Left ventricle myocardium inferior (tissue), 1 donor: Measurements from ENCODE around the gene WBP1L. TPM values are rescaled to one million over a fixed set of nuclear protein-coding genes. Genes with fewer than 3 reads are reported as not detected.

ENCODE experiments used
- DNase-seq: peaks from one replicate; pipeline ENCODE4 v3.0.0-alpha.2; 2020
- H3K27ac ChIP-seq: fragments of 200-600 bp; replicated peaks from 2 replicates; pipeline ENCODE4 v1.8.0; 2021
- H3K27me3 ChIP-seq: fragments of 200-600 bp; 2 replicates; pipeline ENCODE4 v1.8.0; 2021; ENCODE audit warnings: low read depth
- H3K36me3 ChIP-seq: fragments of 200-600 bp; 2 replicates; pipeline ENCODE4 v1.8.0; 2021
- H3K4me1 ChIP-seq: fragments of 200-600 bp; 2 replicates; pipeline ENCODE4 v1.8.0; 2021
- H3K4me3 ChIP-seq: fragments of 200-600 bp; 2 replicates; pipeline ENCODE4 v1.8.0; 2021; ENCODE audit warnings: mild to moderate bottlenecking, moderate library complexity
- H3K9me3 ChIP-seq: fragments of 200-600 bp; replicated peaks from 2 replicates; pipeline ENCODE4 v1.8.0; 2021
- intact Hi-C: fragments of 100-400 bp; cut with micrococcal nuclease; formaldehyde crosslinking; loops from one replicate; pipeline ENCODE4 v1.11.0; 2022
- total RNA-seq: library from RNA; stranded (reverse); fragmentation: NEBNext Ultra II Directional; extraction: Animal tissue kit (Norgen Biotek cat#: 25700); gene quantifications from one replicate; pipeline ENCODE4 v1.2.1, GENCODE V29; 2021
- TF ChIP-seq, protein P1 (sequence below): fragments of 200-600 bp; IDR thresholded peaks from 2 replicates; pipeline ENCODE4 v1.8.0; 2021; ENCODE audit warnings: antibody characterized with exemption, mild to moderate bottlenecking, borderline replicate concordance
- donor health status: DM: no; HTN: yes; CAD: no; lungs with severe emphysema.

The WBP1L gene
- total RNA-seq, 1 donor from 2014 or later: 22.6 TPM

DNA sequence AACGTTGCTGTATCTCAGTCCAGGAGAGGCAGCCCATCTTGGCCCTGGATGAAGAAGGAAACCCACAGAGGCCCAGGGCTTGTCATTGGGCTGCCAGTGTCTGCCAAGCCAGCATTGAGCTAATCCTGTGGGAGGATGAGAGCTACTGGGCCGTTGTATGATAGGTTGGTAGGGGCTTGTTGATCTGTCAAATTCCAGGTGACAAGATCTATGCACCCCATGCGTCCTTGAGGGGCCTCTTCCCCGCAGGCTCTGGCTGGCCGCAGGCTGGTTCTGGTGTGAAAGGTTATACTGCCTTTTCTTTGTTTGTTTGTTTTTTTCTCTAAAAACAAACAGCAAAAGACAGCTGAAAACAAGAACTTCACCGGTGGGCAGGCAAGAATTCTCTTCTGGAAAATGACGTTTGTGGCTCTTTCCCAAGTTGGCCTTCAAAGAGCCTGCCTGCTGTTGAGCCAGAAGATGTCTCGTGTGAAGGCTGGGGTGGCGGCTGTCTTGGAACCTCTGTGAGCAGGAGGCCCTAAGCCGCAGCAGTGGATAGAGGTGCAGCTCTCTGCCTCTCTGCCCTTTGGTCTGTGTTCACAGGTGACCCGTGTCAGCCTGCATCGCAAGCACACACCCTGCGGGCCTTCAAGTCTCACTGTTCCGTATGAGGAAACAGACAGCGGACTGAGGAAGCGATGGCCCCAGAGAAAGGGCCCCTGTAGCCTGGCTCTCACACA, 70.1 kb downstream of the WBP1L start:
- intact Hi-C loops: no loop called here
- Histone ChIP-seq H3K27ac (peak overlapping the region; percentile 92), H3K36me3 (peaks cover 45% of the 10 kb centered on the region), H3K27me3 (no peaks in the 10 kb centered on the region), H3K4me3 (no peak overlapping the region), H3K9me3 (no peaks in the 10 kb centered on the region), H3K4me1 (peaks cover 69% of the 10 kb centered on the region)
- TF ChIP-seq, protein P1, sequence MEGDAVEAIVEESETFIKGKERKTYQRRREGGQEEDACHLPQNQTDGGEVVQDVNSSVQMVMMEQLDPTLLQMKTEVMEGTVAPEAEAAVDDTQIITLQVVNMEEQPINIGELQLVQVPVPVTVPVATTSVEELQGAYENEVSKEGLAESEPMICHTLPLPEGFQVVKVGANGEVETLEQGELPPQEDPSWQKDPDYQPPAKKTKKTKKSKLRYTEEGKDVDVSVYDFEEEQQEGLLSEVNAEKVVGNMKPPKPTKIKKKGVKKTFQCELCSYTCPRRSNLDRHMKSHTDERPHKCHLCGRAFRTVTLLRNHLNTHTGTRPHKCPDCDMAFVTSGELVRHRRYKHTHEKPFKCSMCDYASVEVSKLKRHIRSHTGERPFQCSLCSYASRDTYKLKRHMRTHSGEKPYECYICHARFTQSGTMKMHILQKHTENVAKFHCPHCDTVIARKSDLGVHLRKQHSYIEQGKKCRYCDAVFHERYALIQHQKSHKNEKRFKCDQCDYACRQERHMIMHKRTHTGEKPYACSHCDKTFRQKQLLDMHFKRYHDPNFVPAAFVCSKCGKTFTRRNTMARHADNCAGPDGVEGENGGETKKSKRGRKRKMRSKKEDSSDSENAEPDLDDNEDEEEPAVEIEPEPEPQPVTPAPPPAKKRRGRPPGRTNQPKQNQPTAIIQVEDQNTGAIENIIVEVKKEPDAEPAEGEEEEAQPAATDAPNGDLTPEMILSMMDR: no peak
- peak; percentile 29 for DNase-seq

DNA sequence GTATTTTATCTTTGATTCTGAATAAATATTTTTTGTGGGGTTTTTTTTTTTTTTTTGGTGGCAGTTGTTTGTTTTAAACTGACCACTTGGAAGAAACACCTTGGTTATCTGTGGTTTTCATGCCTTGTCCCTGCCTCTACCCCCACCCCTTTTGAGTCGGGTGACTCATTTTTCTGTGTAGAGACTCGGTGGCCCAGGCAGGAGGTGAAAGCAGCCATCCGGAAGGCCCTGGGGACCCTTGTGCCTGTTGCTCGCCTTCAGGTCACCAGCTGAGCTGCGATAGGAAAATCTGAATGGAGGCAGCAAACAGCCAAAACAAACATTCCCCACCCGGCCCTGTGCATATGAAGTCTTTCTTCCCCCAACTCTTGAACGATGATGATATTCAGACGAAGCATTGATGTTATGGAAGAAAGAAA, 70.7 kb downstream of the WBP1L start:
- no peak overlapping the region for H3K4me3 ChIP-seq
- intact Hi-C loops: no loop called here
- peak; percentile 70 for DNase-seq
- TF ChIP-seq, protein P1: no peak
- peaks cover 45% of the 10 kb centered on the region for H3K36me3 ChIP-seq
- H3K27ac ChIP-seq: peak overlapping the region; percentile 92
- no peaks in the 10 kb centered on the region for H3K9me3 ChIP-seq
- no peaks in the 10 kb centered on the region for H3K27me3 ChIP-seq
- H3K4me1 ChIP-seq: peaks cover 70% of the 10 kb centered on the region

DNA sequence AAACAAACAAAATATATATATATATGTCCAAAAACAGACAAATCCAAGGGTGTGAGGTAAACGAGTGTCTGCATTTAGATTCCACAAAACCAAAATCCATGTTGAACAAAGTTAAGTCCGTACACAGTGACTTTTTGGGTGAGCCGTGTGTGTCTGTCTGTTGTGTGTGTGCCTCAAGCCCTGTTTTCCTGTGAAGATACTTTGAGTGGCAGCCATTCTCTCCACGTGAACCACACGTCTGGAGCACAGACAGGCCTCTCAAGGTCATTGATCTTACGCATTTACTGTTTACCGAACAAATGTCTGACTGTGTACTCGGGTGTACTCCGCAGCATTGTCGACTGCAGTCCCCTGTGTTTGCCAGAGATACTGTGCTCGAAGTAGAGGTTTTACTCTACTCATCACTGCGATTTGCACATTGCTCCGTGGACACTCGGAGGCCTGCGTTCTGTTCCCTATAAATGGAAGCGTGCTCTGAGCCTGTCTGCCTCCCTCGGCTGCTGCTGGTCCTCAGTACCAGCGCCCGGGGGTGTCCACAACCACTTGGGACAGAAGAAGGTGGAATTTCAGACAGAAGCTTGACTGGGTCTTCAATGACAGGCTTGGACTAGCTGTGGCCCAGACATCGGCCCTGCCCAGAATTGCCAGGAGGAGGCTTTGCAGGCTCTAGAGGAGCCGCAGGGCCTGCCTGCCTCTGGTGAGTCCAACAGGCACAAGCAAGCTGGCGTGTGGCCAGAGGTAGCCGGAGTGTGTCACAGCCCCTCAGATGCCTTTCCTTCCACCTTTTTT, 71.3 kb downstream of the WBP1L start:
- no peaks in the 10 kb centered on the region for H3K27me3 ChIP-seq
- H3K4me3 ChIP-seq: peak overlapping the region; percentile 12
- TF ChIP-seq, protein P1: no peak
- DNase-seq: peak; percentile 80
- intact Hi-C loops: no loop called here
- H3K36me3 ChIP-seq: peaks cover 39% of the 10 kb centered on the region
- peak overlapping the region; percentile 92 for H3K27ac ChIP-seq
- no peaks in the 10 kb centered on the region for H3K9me3 ChIP-seq
- H3K4me1 ChIP-seq: peaks cover 71% of the 10 kb centered on the region

DNA sequence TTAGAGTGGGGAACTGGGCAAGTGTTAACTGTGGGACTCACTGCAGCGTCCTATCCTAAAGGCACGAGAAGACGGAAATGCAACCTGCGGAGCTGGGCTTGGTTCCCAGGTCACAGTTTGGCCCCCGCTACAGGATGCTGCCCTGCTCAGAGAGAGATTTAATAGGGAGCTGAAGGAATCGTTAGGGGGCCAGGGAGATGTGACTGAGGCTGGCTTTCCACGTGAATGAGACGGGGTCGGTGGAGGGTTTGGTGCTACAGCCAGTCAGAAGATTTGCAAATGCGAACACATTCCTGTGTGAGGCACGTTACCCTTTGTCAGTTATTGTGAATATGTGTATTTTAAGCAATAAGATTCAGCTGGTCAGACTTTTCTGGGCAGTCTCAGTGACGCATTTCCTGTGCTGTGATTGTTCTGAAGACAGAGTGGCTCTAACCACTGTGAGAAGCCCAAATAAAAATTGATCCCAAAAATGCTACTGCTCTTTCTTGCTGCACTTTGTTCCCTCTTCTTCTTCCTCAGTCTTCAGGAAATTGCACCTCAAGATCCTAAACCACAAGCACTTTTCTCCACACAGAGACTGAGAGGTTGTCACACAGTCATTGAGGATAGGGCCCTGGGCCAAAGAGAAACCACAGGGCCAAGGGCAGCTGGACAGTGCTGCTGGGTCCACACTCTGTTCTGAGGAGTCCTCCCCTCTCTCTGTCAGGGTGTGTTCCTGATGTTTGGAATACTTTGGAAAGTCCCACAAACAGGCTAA, 72.2 kb downstream of the WBP1L start:
- TF ChIP-seq, protein P1: no peak
- H3K27me3 ChIP-seq: no peaks in the 10 kb centered on the region
- peak overlapping the region; percentile 92 for H3K27ac ChIP-seq
- H3K36me3 ChIP-seq: peaks cover 33% of the 10 kb centered on the region
- DNase-seq: peak; percentile 43
- no peaks in the 10 kb centered on the region for H3K9me3 ChIP-seq
- peaks cover 71% of the 10 kb centered on the region for H3K4me1 ChIP-seq
- peak overlapping the region; percentile 12 for H3K4me3 ChIP-seq
- intact Hi-C loops: no loop called here

DNA sequence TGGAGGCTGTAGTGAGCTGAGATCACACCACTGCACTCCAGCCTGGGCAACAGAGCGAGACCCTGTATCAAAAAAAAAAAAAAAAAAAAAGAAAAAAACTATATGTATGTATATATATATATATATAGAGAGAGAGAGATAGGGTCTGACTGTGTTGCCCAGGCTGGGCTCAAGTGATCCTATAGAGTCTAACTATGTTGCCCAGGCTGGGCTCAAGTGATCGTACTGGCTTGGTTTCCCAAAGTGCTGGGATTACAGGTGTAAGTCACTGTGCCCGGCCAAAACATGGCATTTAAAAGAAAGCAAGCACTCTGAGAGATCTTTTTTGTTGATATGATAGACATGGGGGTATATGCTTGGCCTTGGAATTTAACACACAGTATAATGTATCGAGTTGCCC, 73.4 kb downstream of the WBP1L start:
- TF ChIP-seq, protein P1: no peak
- intact Hi-C loops: no loop called here
- peaks cover 67% of the 10 kb centered on the region for H3K4me1 ChIP-seq
- peak overlapping the region; percentile 92 for H3K27ac ChIP-seq
- no peaks in the 10 kb centered on the region for H3K27me3 ChIP-seq
- H3K9me3 ChIP-seq: no peaks in the 10 kb centered on the region
- no peak for DNase-seq
- H3K4me3 ChIP-seq: no peak overlapping the region
- H3K36me3 ChIP-seq: peaks cover 21% of the 10 kb centered on the region
